Mesodermal cell (in vitro differentiated cells): ENCODE data around the gene TMF1.

Experiments
- H3K27ac ChIP-seq: 2 replicates; pipeline ENCODE4 v1.7.0; 2013; ENCODE audit warnings: mild to moderate bottlenecking, low read depth, low read length, moderate library complexity; ENCODE audit not compliant: severe bottlenecking
- H3K36me3 ChIP-seq: 2 replicates; pipeline ENCODE4 v1.7.1; 2013; ENCODE audit warnings: mild to moderate bottlenecking, low read length, moderate library complexity; ENCODE audit not compliant: control insufficient read depth, insufficient read depth
- H3K4me1 ChIP-seq: one replicate; pipeline ENCODE4 v1.7.1; 2013; ENCODE audit warnings: mild to moderate bottlenecking, low read length; ENCODE audit not compliant: insufficient read depth, control insufficient read depth, poor library complexity, severe bottlenecking
- H3K4me3 ChIP-seq: 2 replicates; pipeline ENCODE4 v1.7.0; 2013; ENCODE audit warnings: low read length, control low read depth, mild to moderate bottlenecking; ENCODE audit not compliant: insufficient read depth, poor library complexity, severe bottlenecking; ENCODE audit errors: extremely low read depth
- H3K9me3 ChIP-seq: 2 replicates; pipeline ENCODE4 v1.7.1; 2013; ENCODE audit warnings: mild to moderate bottlenecking, low read length, moderate library complexity; ENCODE audit not compliant: control insufficient read depth
- WGBS, 2 experiments: methylation state at CpG; one replicate each; pipeline ENCODE4 v1.1.5; 2013; ENCODE audit warnings: missing lambda C conversion rate in 2 of 2; ENCODE audit not compliant: insufficient coverage in 2 of 2; 5-methylcytosine and 5-hydroxymethylcytosine counted together

Gene TMF1

GRCh38 chr3:68972358-68972979, 79.7 kb downstream of the TMF1 start:
- peaks cover 19% of the 10 kb centered on the region for H3K36me3 ChIP-seq
- no peaks in the 10 kb centered on the region for H3K9me3 ChIP-seq
- H3K4me1 ChIP-seq: peaks cover 3% of the 10 kb centered on the region
- no peak overlapping the region for H3K27ac ChIP-seq
- no peak overlapping the region for H3K4me3 ChIP-seq
- 22 to 26% methylated on average over 9 of the region's 11 CpGs for WGBS, 2 experiments
